DND-41 (cell line): ENCODE results near the gene DLGAP4.

Experiments used
- ATAC-seq: fragments of 200-7000 bp; cut with Tn5 transposase; 3 replicates; pipeline ENCODE4 v1.9.1; 2021; ENCODE audit warnings: low read depth; ENCODE audit not compliant: insufficient read depth
- DNase-seq: peaks from one replicate; pipeline ENCODE4 v3.0.0-alpha.2; 2020
- H2AFZ ChIP-seq: 2 replicates; pipeline ENCODE4 v1.6.0; 2012; ENCODE audit warnings: low read depth, low read length
- H3K27ac ChIP-seq: 2 replicates; pipeline ENCODE4 v1.5.1; 2012; ENCODE audit warnings: low read length, inconsistent platforms
- H3K27me3 ChIP-seq: fragments of 200-600 bp; sonication (generic); 2 replicates; pipeline ENCODE4 v1.6.0; 2012; ENCODE audit warnings: low read length, mild to moderate bottlenecking, inconsistent platforms; ENCODE audit not compliant: insufficient read depth, poor library complexity
- H3K36me3 ChIP-seq: 2 replicates; pipeline ENCODE4 v1.5.1; 2012; ENCODE audit warnings: low read length, inconsistent platforms; ENCODE audit not compliant: insufficient read depth
- H3K4me1 ChIP-seq: 2 replicates; pipeline ENCODE4 v1.5.1; 2012; ENCODE audit warnings: mild to moderate bottlenecking, low read length; ENCODE audit not compliant: insufficient read depth
- H3K4me2 ChIP-seq: 2 replicates; pipeline ENCODE4 v1.6.0; 2012; ENCODE audit warnings: mild to moderate bottlenecking, moderate library complexity, low read length, inconsistent platforms; ENCODE audit not compliant: insufficient read depth
- H3K4me3 ChIP-seq, 2 experiments: fragments of 200-600 bp in 1 of 2; shearing (Covaris generic) in 1 of 2; 2 replicates each; pipeline ENCODE4 v1.5.1; 2012 to 2016; ENCODE audit warnings: inconsistent platforms in 2 of 2, low read length in 2 of 2, mild to moderate bottlenecking in 2 of 2, low read depth in 1 of 2, moderate library complexity in 1 of 2
- H3K79me2 ChIP-seq: 2 replicates; pipeline ENCODE4 v1.6.0; 2012; ENCODE audit warnings: low read length, inconsistent platforms; ENCODE audit not compliant: insufficient read depth
- H3K9ac ChIP-seq: 2 replicates; pipeline ENCODE4 v1.6.0; 2012; ENCODE audit warnings: low read depth, mild to moderate bottlenecking, inconsistent platforms, low read length, moderate library complexity
- H3K9me3 ChIP-seq: 2 replicates; pipeline ENCODE4 v1.5.1; 2012; ENCODE audit warnings: low read length, moderate library complexity, mild to moderate bottlenecking, inconsistent platforms; ENCODE audit not compliant: insufficient read depth, severe bottlenecking
- H4K20me1 ChIP-seq: 2 replicates; pipeline ENCODE4 v1.6.0; 2012; ENCODE audit warnings: low read length; ENCODE audit not compliant: insufficient read depth
- CTCF ChIP-seq: IDR thresholded peaks from 2 replicates; pipeline ENCODE4 v1.5.1; 2012; ENCODE audit warnings: borderline replicate concordance, low read length, moderate library complexity, mild to moderate bottlenecking; ENCODE audit not compliant: poor library complexity, severe bottlenecking; ENCODE audit errors: extremely low read depth
- EZH2 ChIP-seq: IDR thresholded peaks from 3 replicates; pipeline ENCODE4 v1.6.1; 2012; ENCODE audit warnings: borderline replicate concordance, low read depth, mild to moderate bottlenecking, moderate library complexity, low read length, inconsistent platforms; ENCODE audit not compliant: severe bottlenecking

The DLGAP4 gene

GRCh38 chr20:36528875-36529417 lies 222.8 kb downstream of the DLGAP4 start:
- no peak overlapping the region for H3K27ac ChIP-seq
- ATAC-seq (peak; percentile 42; the same call in 2 of the 3 replicates), DNase-seq (no peak)
- no peaks in the 10 kb centered on the region for H3K9me3 ChIP-seq
- H3K79me2 ChIP-seq = no peaks in the 10 kb centered on the region
- no peaks in the 10 kb centered on the region; the same call in 1 of the 2 replicates for H4K20me1 ChIP-seq
- TF ChIP-seq EZH2 (no peak), CTCF (no peak)
- no peak overlapping the region for H2AFZ ChIP-seq
- H3K4me1 ChIP-seq = no peaks in the 10 kb centered on the region
- H3K36me3 ChIP-seq = peaks cover 32% of the 10 kb centered on the region
- no peak overlapping the region for H3K9ac ChIP-seq
- no peak overlapping the region for H3K4me2 ChIP-seq
- H3K27me3 ChIP-seq = no peaks in the 10 kb centered on the region
- H3K4me3 ChIP-seq = no peak overlapping the region

DNA sequence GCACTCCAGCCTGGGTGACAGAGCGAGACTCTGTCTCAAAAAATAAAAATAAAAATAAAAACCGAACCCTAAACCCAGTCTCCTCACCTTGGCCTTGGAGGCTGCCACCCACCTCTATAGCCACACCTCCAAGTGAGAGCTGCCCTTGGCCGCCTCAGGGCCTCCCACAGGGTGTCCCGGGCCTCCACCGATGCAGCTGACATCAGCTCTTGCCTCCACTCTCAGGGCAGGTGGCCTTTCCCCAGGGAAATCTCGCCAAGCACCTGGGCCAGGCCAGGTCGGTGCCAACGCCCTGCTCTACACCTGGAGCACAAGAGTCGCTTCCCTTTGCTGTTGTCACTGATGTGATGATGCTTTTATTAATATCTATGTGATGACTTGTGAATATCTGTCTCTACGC lies 226.2 kb downstream of the DLGAP4 start:
- H3K9me3 ChIP-seq = no peaks in the 10 kb centered on the region
- H3K9ac ChIP-seq = no peak overlapping the region
- no peak overlapping the region for H2AFZ ChIP-seq
- H3K79me2 ChIP-seq = no peaks in the 10 kb centered on the region
- H3K4me3 ChIP-seq = no peak overlapping the region
- no peaks in the 10 kb centered on the region for H3K27me3 ChIP-seq
- ATAC-seq (no peak), DNase-seq (no peak)
- no peaks in the 10 kb centered on the region for H3K4me1 ChIP-seq
- H3K4me2 ChIP-seq = no peak overlapping the region
- H4K20me1 ChIP-seq = no peaks in the 10 kb centered on the region; the same call in 1 of the 2 replicates
- TF ChIP-seq CTCF = no peak
- TF ChIP-seq EZH2 = no peak
- no peak overlapping the region for H3K27ac ChIP-seq
- H3K36me3 ChIP-seq = peaks cover 4% of the 10 kb centered on the region

GRCh38 chr20:36532822-36533221 lies 226.7 kb downstream of the DLGAP4 start:
- Histone ChIP-seq H3K9ac (no peak overlapping the region), H3K27ac (no peak overlapping the region), H3K36me3 (no peaks in the 10 kb centered on the region), H3K4me3 (no peak overlapping the region), H3K79me2 (no peaks in the 10 kb centered on the region), H3K4me2 (no peak overlapping the region), H3K4me1 (no peaks in the 10 kb centered on the region), H3K27me3 (no peaks in the 10 kb centered on the region), H4K20me1 (no peaks in the 10 kb centered on the region; the same call in 1 of the 2 replicates), H3K9me3 (no peaks in the 10 kb centered on the region), H2AFZ (no peak overlapping the region)
- DNase-seq (no peak), ATAC-seq (no peak)
- TF ChIP-seq CTCF (no peak), EZH2 (no peak)
